Liver (tissue), 9 donors: ENCODE measurements around the gene PDGFC. TPM values are rescaled to one million over a fixed set of nuclear protein-coding genes. Genes with fewer than 3 reads are reported as not detected.
A peak's percentile ranks its signal among the peaks of the same experiment; 100 is the strongest.

ENCODE experiments used
- DNase-seq: peaks from one replicate; pipeline ENCODE4 v3.0.0-alpha.2; 2017; ENCODE audit warnings: low spot score
- H3K27ac ChIP-seq, 2 donors: one replicate each; pipeline ENCODE4 v1.7.0; 2013; ENCODE audit warnings: inconsistent platforms in 2 of 2, low read length in 2 of 2, control low read depth in 1 of 2, low read depth in 1 of 2, mild to moderate bottlenecking in 1 of 2
- H3K27me3 ChIP-seq, 4 donors: one replicate each; pipeline versions ENCODE4 v1.6.1 to v1.7.0; 2013; ENCODE audit warnings: low read length in 3 of 4, inconsistent platforms in 1 of 4, mild to moderate bottlenecking in 1 of 4, moderate library complexity in 1 of 4; ENCODE audit not compliant: control insufficient read depth in 4 of 4, insufficient read depth in 4 of 4
- H3K36me3 ChIP-seq, 4 donors: one replicate each; pipeline versions ENCODE4 v1.6.1 to v1.7.0; 2013; ENCODE audit warnings: low read length in 3 of 4, mild to moderate bottlenecking in 3 of 4, low read depth in 1 of 4, moderate library complexity in 1 of 4; ENCODE audit not compliant: control insufficient read depth in 4 of 4, insufficient read depth in 3 of 4
- H3K4me1 ChIP-seq, 4 donors: one replicate each; pipeline versions ENCODE4 v1.6.1 to v1.7.0; 2013; ENCODE audit warnings: low read length in 3 of 4, mild to moderate bottlenecking in 3 of 4, moderate library complexity in 1 of 4; ENCODE audit not compliant: control insufficient read depth in 4 of 4, insufficient read depth in 4 of 4
- H3K4me3 ChIP-seq, 3 donors: one replicate each; pipeline versions ENCODE4 v1.6.1 to v1.7.0; 2013; ENCODE audit warnings: low read length in 3 of 3, control low read depth in 1 of 3, low read depth in 1 of 3, mild to moderate bottlenecking in 1 of 3
- H3K9ac ChIP-seq, 2 donors: one replicate each; pipeline ENCODE4 v1.7.0; 2013; ENCODE audit warnings: low read length in 2 of 2, mild to moderate bottlenecking in 2 of 2, moderate library complexity in 2 of 2, control low read depth in 1 of 2, low read depth in 1 of 2
- H3K9me3 ChIP-seq, 4 donors: one replicate each; pipeline versions ENCODE4 v1.6.1 to v1.7.0; 2013; ENCODE audit warnings: low read length in 3 of 4; ENCODE audit not compliant: control insufficient read depth in 4 of 4
- ATF3 ChIP-seq: IDR thresholded peaks from 2 replicates; pipeline ENCODE4 v1.6.1; 2016; ENCODE audit warnings: antibody characterized with exemption
- CTCF ChIP-seq: fragments of 150-350 bp; IDR thresholded peaks from 2 replicates; pipeline ENCODE4 v1.5.1; 2017; ENCODE audit warnings: improper control_type of control experiment, low read depth, low read length; ENCODE audit not compliant: missing input control
- EGR1 ChIP-seq, 2 donors: IDR thresholded peaks; 2 replicates each; pipeline ENCODE4 v1.6.1; 2016 to 2018; ENCODE audit warnings: antibody characterized with exemption in 2 of 2, low read depth in 2 of 2
- FOXA1 ChIP-seq: IDR thresholded peaks from 2 replicates; pipeline ENCODE4 v1.6.1; 2016; ENCODE audit warnings: antibody characterized with exemption
- FOXA2 ChIP-seq: IDR thresholded peaks from 2 replicates; pipeline ENCODE4 v1.6.1; 2016; ENCODE audit warnings: antibody characterized with exemption
- GABPA ChIP-seq, 2 donors: IDR thresholded peaks in 1 of 2; conservative IDR thresholded peaks in 1 of 2; 2 replicates each; pipeline ENCODE4 v1.6.1; 2016; ENCODE audit warnings: antibody characterized with exemption in 2 of 2, mild to moderate bottlenecking in 1 of 2, moderate library complexity in 1 of 2
- HNF4A ChIP-seq, 2 donors: conservative IDR thresholded peaks; 2 replicates each; pipeline ENCODE4 v1.6.1; 2016; ENCODE audit warnings: antibody characterized with exemption in 2 of 2, mild to moderate bottlenecking in 2 of 2
- HNF4G ChIP-seq: IDR thresholded peaks from 2 replicates; pipeline ENCODE4 v1.6.1; 2016; ENCODE audit warnings: antibody characterized with exemption
- JUND ChIP-seq, 2 donors: IDR thresholded peaks; 2 replicates each; pipeline ENCODE4 v1.6.1; 2016; ENCODE audit warnings: antibody characterized with exemption in 2 of 2
- MAX ChIP-seq: IDR thresholded peaks from 2 replicates; pipeline ENCODE4 v1.6.1; 2016; ENCODE audit warnings: antibody characterized with exemption
- NR2F2 ChIP-seq: IDR thresholded peaks from 2 replicates; pipeline ENCODE4 v1.6.1; 2016; ENCODE audit warnings: antibody characterized with exemption
- RAD21 ChIP-seq, 2 donors: IDR thresholded peaks; 2 replicates each; pipeline ENCODE4 v1.6.1; 2016; ENCODE audit warnings: antibody characterized with exemption in 2 of 2, mild to moderate bottlenecking in 2 of 2
- REST ChIP-seq: IDR thresholded peaks from 2 replicates; pipeline ENCODE4 v1.6.1; 2016; ENCODE audit warnings: antibody characterized with exemption, mild to moderate bottlenecking
- RXRA ChIP-seq, 2 donors: IDR thresholded peaks; 2 replicates each; pipeline ENCODE4 v1.6.1; 2017 to 2018; ENCODE audit warnings: antibody characterized with exemption in 2 of 2, mild to moderate bottlenecking in 1 of 2
- SP1 ChIP-seq: IDR thresholded peaks from 2 replicates; pipeline ENCODE4 v1.6.1; 2018; ENCODE audit warnings: antibody characterized with exemption, mild to moderate bottlenecking
- TAF1 ChIP-seq: conservative IDR thresholded peaks from 2 replicates; pipeline ENCODE4 v1.6.1; 2016; ENCODE audit warnings: antibody characterized with exemption, mild to moderate bottlenecking
- YY1 ChIP-seq: IDR thresholded peaks from 2 replicates; pipeline ENCODE4 v1.6.1; 2016; ENCODE audit warnings: antibody characterized with exemption, mild to moderate bottlenecking
- ZBTB33 ChIP-seq: IDR thresholded peaks from 2 replicates; pipeline ENCODE4 v1.6.1; 2016; ENCODE audit warnings: antibody characterized with exemption
- WGBS: extraction: QIAGEN DNeasy Blood & Tissue Kit; methylation state at CpG from one replicate; pipeline ENCODE4 v1.1.7; 2013; 5-methylcytosine and 5-hydroxymethylcytosine counted together
- polyA plus RNA-seq, 2 donors: library from polyadenylated mRNA; stranded (reverse) in 1 of 2; unstranded in 1 of 2; fragments of 200-250 nt in 1 of 2; fragments of >200 nt in 1 of 2; fragmentation: Nextera tagmentation in 1 of 2; extraction: Ambion mirVana in 1 of 2; gene quantifications; one replicate each; pipeline versions ENCODE4 v1.2.1 to v1.2.3, GENCODE V29; 2013 to 2015
- total RNA-seq, 2 donors: library from RNA; depleted of rRNA; stranded (reverse); fragments of >200 nt; gene quantifications; one replicate each; pipeline ENCODE4 v1.2.3, GENCODE V29; 2014
- donor health status: healthy.
- donor health status: healthy.
- donor health status: healthy.
- donor health status: healthy.
- donor health status: healthy.

PDGFC gene
- 10 to 100 TPM; 11.1 to 25.7 TPM for total RNA-seq
- 1 to 10 TPM; 5.8 to 8.3 TPM for polyA plus RNA-seq

- H3K27me3 ChIP-seq: no peaks in the 10 kb centered on the region
- TF ChIP-seq TAF1 (no peak), MAX (no peak), ATF3 (no peak), ZBTB33 (no peak), FOXA2 (no peak), RXRA (IDR thresholded peaks at IDR 0.05) (peak in 1 of 2 donors; percentile 41), NR2F2 (no peak), CTCF (peak; percentile 40), HNF4A (conservative IDR thresholded peaks at IDR 0.05) (peak; percentile 20 to 53), HNF4G (no peak), GABPA (IDR thresholded peaks at IDR 0.05 in 1 of 2, conservative IDR thresholded peaks at IDR 0.05 in 1 of 2) (no peak), REST (no peak), JUND (IDR thresholded peaks at IDR 0.05) (no peak), RAD21 (IDR thresholded peaks at IDR 0.05) (peak; percentile 5 to 32), EGR1 (IDR thresholded peaks at IDR 0.05; ENCODE audit: low read depth in 2 of 2) (peak in 1 of 2 donors; percentile 64), FOXA1 (no peak), SP1 (no peak), YY1 (no peak)
- under 1% methylated on average over 60 of the region's 60 CpGs for WGBS
Observed at GRCh38 chr4:156971676-156972378, at the start of gene PDGFC. TSS of gene PDGFC (minus strand) at chr4:156971799. CDS start at chr4:156970903, 896 bp downstream.

More at GRCh38 chr4:156971676-156972378, at the start of gene PDGFC:
- H3K4me1 ChIP-seq: peaks cover 0 to 38% (median 27%) of the 10 kb centered on the region in 4 donors
- no peaks in the 10 kb centered on the region for H3K9me3 ChIP-seq
- peak within 1 kb of the TSS; percentile 76 to 96 (median 86) for H3K4me3 ChIP-seq
- DNase-seq: peak; percentile 79
- H3K27ac ChIP-seq: peak within 1 kb of the TSS; percentile 83 to 85
- peak within 1 kb of the TSS; percentile 68 to 81 for H3K9ac ChIP-seq
- H3K36me3 ChIP-seq: no peaks in the 10 kb centered on the region
